ENCODE measurements around the gene ARHGEF3.

Gene ARHGEF3

GRCh38 chr3:56819016-56819809 lies 17.5 kb upstream of the ARHGEF3 start:
- DNase-seq, result no peak

- no peak for DNase-seq
Measured at GRCh38 chr3:56818156-56818985, 16.6 kb upstream of the ARHGEF3 start.

GRCh38 chr3:56817646-56818045 lies 15.9 kb upstream of the ARHGEF3 start:
- DNase-seq, result no peak

DNA sequence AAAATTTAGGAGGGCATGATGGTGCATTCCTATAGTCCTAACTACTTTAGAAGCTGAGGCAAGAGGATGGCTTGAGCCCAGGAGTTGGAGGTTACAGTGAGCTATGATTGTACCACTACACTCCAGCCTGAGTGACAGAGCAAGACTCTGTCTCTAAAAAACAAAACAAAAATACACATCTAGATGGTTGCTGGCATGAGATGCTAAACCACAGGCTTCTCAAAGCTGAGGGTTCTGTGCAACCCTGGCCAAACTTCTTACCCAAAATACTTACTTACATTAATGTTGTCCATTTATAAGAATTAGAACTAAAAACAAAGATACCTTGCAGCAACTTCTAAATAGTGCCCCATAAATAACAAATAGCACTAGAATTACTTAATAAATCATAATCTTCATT lies 14.3 kb upstream of the ARHGEF3 start:
- no peak for DNase-seq

GRCh38 chr3:56815589-56815988 lies 13.8 kb upstream of the ARHGEF3 start:
- no peak for DNase-seq

GRCh38 chr3:56813653-56813960 lies 11.9 kb upstream of the ARHGEF3 start:
- peak in 1 of 2 donors; percentile 38 for DNase-seq

DNA sequence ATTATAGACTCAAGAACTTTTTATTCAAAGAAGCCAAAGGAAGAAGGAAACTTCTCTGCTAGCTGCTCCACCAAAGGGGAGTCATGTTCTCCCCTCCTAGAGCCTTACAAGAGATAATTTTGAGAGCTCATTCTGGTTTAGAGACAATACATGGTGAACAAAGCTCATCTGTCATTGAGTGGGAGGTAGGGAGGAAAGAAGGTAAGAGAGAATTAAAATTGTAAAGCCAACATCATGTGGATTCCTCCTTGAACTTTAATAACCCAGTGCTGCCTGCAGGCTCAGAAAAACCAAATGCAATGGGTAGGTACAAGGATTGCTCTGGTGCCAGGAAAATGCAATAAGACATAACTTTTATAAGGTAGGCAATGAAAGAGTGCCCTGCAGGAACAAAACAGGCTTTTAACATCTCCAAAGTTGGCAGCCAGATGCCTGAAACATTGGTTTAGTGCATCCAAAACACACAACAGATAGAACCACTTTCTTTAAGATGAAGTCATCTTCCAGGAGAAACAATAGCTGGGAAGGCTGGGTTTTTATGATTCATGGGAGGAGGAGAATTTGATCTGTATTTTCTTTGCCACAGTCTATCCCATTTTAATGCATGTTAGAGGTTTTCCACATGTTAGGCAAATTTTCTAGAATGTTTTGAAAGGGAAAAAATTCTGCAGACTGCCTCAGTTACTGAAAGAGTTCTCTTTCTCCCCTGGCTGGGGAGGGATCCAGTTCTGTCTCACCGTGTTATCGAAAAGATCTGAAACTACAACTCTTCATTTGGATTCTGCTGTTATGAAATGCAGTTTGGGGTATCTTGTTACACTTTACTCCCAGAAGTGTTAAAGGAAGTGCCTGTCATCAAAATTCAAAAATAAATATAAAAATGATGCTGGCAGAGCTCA lies 11.3 kb upstream of the ARHGEF3 start:
- no peak for DNase-seq

DNA sequence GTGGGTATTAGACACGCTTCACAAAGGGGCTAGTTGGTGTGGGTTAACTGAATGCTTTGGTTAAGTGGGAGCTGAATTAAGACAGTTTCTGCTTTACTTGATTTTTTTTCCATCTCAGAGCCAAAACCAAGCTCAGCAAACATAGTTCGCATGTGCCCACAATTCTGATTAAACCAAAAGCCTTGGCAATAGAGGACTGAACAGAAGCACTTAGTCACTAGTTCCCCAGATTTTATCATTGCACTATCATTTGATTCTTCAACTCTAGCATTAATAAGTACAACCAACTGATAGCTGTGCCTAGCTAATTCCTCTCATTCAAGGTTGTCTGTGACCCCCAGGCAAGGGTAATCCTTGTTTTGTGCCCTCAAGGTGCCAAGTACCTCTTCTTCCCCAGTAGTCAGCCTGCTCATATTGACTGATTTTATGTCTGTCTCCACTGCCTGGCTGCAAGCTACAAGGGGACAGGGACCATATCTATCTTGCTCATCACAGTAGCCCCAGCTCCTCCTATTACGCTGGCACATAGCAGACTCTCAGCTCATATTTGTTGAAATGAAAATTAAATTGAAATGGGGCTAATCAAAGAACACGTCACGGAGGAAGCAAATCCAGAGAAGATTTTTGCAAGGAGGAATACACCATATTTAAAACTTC lies 9.9 kb upstream of the ARHGEF3 start:
- no peak for DNase-seq

DNA sequence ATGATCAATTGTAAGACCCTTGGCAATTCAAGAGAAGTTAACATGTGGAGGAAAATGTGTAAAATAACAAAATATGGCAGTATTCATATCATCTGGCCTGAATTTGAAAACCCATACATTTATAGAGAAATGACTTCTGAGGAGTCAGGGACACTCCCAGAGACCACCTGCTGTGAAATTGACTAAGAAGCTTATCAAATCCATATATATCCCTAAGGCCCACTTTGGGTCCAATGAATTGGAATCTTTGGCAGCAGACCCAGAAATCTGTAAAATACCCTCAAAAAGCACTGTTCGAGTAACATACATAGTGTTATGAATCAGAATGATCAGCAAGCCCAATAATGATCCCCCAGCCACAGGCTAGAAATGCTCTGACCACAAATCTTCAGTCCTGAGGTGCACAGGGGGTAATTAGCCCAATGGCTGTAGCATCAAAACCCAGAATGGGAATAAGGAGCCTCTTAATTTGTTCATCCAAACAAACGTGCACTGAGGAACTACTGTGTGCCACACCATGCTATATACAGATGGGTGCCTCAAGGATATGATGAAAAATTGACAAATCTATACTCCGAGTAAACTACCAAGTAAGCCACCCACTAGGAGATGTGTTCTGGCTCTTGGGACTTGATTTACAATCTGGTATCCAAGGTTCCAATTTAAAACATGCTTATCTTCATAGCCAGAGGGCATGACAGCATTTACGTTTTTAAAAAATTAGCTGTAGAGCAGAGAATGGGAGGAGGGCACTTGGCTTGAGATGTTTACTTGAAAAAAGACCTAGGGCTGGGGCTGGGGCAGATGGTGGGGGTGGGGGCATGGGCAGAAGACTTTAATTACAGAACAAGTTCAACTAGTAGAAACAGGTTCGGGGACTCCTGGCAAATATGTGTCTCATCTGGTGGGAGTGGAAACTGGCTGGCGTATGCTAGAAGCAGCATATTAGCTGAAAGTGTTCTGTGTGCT lies 9.1 kb upstream of the ARHGEF3 start:
- no peak for DNase-seq

GRCh38 chr3:56806407-56806806 lies 4.7 kb upstream of the ARHGEF3 start:
- DNase-seq, result no peak

DNA sequence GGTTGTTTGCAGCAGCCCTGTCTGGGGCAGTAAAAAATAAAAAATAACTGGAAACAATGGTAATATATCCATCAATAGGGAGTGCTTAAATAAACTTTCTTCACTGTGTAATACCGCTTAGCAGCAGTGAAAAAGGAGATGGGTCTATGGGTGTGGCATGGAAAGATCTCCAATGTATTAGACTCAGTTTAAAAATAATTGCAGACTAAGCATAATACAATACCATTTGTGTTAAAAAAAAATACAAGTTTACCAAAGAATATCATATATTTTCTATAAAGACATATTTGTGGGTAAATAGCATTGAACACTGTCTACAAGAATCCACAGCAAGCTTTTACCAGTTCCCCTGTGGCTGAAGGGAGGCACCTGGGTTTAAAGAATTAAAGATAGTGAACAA lies 1.0 kb upstream of the ARHGEF3 start:
- DNase-seq, result no peak

- DNase-seq, result no peak
Measured at GRCh38 chr3:56802378-56802745, 613 bp upstream of the ARHGEF3 start.

GRCh38 chr3:56800832-56801661 lies 702 bp downstream of the ARHGEF3 start:
- DNase-seq, result no peak

DNA sequence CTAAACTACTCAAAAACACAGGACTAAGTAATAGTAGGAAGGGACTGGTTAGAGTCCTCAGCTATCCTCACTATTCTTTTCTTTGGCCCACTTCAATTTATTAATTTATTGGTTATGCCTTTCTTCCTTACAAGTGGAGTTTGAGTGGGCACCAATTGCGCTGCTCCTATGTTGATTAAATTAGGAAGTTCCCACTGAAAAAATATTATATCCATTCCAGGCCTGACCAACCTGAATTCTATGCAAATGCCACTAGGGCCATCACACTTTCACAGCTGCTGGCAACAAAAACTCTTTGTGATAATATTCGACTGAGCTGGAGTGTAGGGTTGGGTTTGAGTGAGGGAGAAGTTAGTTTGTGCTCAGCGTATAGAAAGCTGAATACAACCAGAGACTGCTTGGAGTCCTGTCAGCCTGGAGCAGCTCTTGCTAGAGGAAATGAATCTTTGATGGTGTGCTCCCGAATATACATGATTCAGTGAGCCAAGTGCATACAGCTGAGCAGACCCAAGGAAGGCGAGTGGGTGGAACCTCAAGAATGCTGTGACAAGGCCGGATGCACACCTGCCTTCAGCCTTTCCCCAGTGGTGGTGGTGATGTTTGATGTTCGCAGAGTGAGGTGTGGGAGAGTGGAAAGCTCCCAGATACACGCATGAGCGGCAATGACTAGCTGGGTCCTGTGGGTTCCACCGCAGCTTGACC lies 1.5 kb downstream of the ARHGEF3 start:
- DNase-seq, result no peak

- DNase-seq, result peak in 1 of 2 donors; percentile 68
Measured at GRCh38 chr3:56799251-56799882, 2.4 kb downstream of the ARHGEF3 start.

- no peak for DNase-seq
Measured at GRCh38 chr3:56796996-56797395, 4.8 kb downstream of the ARHGEF3 start.

GRCh38 chr3:56796202-56796601 lies 5.5 kb downstream of the ARHGEF3 start:
- DNase-seq, result no peak

DNA sequence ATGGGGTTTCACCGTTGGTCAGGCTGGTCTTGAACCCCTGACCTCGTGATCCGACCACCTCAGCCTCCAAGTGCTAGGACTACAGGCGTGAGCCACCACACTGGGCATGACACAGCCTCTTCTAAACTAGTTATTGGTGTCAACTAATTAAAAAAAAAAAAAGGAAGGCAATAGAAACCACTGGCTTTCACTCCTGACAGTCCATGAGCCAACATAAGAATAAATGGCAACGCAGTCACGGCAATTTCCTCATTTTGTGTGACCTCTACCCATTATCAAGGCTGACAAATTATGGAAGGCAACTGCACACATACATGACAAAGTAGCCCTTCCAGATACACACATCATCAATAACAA lies 5.9 kb downstream of the ARHGEF3 start:
- DNase-seq, result peak in 1 of 2 donors; percentile 55

DNA sequence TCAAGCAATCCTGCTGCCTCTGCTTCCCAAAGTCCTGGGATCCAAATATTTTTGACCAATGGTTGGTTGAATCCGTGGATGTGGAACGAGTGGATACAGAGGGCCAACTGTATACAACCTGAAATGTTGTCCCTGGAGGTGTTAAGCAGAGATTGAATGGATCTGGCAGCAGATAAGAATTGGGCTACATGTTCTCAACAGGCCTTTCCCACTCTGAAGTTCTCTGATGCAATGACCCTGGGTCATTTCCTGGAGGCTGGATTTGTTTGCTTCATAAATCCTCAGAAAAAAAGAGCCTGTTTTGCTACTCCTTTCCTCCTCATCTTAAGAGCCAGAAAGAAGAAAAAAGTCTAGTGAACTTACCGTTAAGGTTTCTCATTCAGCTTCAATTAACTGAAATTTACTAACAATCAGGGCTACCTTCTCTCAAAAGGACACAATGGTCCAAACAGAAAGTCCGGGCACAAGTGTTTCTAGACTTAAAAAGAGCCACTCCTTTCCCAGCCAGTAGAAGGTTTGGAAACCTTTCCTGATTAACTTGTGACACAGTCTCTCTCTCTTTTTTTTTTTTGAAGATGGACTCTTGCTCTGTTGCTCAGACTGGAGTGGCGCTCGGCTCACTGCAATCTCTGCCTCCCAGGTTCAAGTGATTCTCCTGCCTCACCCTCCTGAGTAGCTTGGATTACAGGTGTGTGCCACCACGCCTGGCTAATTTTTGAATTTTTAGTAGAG lies 6.5 kb downstream of the ARHGEF3 start:
- no peak for DNase-seq
